ENCODE data around the gene CFAP20DC.

Gene CFAP20DC

DNA sequence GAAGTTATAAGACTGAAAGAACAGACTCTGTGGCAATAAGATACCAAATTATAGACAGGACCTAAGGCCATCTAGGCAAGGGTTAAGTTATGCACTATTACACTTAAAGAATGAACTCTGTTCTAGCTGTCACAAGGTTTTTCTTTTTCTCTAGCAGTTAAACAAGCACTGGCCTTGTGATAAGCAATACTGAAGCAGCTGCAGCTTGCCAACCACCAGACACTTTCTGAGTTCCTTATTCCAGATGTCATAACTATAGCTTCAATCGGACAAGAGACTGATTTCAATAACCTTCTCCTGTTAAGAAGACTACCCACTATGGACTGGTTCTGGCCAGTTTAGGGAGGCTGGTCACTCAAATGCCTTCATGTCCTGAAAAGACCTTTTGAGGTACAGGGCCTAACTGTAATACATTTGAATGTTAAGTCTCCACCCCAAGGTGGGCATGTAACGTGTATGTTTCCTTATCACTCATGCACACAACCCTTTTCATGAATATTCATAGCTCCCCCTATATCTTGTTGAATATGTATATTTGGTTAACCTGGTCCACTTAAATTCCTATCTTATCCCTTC is 85.8 kb downstream of the CFAP20DC start:
- Mint-ChIP-seq H3K4me1 (ENCODE audit: low read depth) (no peaks in the 10 kb centered on the region), H3K27me3 (no peaks in the 10 kb centered on the region), H3K27ac (no peak overlapping the region), H3K9me3 (no peaks in the 10 kb centered on the region), H3K36me3 (ENCODE audit: low read depth) (no peaks in the 10 kb centered on the region), H3K4me3 (no peak overlapping the region)
- DNase-seq = no peak

DNA sequence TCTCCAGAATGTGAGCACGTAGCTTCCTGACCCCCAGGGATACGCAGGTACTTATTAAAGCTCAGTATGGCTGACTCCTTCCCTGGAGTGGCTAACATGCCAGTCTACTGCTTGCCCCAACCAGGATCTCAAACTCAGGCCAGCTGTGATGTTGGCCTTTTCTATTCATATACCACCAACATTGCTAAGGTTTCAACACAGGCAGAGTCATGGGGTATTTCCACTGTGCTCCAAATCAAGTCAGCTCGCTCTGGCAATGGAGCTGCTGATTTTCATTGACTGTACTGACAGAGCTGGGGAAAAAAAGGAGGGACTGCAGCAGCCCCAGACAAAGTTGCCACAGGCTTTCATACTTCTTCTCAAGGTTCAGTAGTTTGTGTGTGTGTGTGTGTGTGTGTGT is 87.0 kb downstream of the CFAP20DC start:
- no peak overlapping the region for H3K27ac Mint-ChIP-seq
- H3K4me3 Mint-ChIP-seq = no peak overlapping the region
- H3K9me3 Mint-ChIP-seq = no peaks in the 10 kb centered on the region
- no peaks in the 10 kb centered on the region for H3K27me3 Mint-ChIP-seq
- no peaks in the 10 kb centered on the region for H3K36me3 Mint-ChIP-seq (ENCODE audit: low read depth)
- H3K4me1 Mint-ChIP-seq (ENCODE audit: low read depth) = no peaks in the 10 kb centered on the region
- no peak for DNase-seq

DNA sequence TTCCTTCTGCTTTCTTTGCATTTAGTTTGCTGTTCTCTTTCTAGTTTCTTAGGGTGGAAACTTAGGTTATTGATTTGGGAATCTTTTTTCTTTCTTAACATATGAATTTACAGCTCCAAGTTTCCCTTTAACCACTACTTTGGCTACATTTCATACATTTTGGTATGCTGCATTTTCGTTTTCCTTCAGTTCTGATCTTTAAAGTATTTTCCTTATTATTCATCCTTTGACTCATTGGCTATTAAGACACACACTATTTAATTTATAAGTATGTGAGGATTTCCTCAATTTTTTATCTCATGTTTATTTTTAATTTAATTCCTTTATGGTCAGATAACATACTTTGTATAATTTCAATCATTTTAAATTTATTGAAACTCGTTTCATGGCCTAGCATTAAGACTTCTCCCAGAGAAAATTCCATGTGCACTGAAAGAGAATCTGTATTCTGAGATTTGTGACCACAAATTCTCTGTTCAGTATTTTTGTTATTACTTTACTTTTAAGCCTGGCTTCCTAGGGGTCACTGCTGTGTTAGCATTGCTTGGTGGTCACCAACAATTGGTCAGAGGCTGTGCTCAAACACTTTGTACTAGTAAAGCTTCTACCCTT is 87.7 kb downstream of the CFAP20DC start:
- Mint-ChIP-seq H3K27me3 (no peaks in the 10 kb centered on the region), H3K9me3 (no peaks in the 10 kb centered on the region), H3K4me3 (no peak overlapping the region), H3K4me1 (ENCODE audit: low read depth) (no peaks in the 10 kb centered on the region), H3K36me3 (ENCODE audit: low read depth) (no peaks in the 10 kb centered on the region), H3K27ac (no peak overlapping the region)
- no peak for DNase-seq

DNA sequence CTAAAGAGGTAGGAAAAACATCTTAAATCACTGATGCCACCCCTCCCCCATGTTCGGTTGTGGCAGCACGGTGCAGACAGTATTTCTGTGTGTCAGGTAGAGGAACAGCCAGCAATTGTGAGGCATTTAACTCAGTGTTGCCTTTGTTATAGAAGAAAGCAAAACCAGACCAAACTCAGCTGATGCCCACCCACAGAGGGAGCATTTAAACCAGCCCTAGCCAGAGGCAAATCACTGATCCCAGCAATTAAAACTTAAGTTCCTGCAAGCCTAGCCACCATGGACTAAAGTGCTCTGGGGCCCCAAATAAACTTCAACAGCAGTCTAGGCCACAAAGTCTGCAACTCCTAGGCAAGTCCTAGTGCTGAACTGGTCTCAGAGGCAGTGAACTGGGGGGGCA is 94.5 kb downstream of the CFAP20DC start:
- Mint-ChIP-seq H3K36me3 (ENCODE audit: low read depth) (no peaks in the 10 kb centered on the region), H3K4me1 (ENCODE audit: low read depth) (no peaks in the 10 kb centered on the region), H3K9me3 (no peaks in the 10 kb centered on the region), H3K27ac (no peak overlapping the region), H3K4me3 (no peak overlapping the region), H3K27me3 (no peaks in the 10 kb centered on the region)
- no peak for DNase-seq

DNA sequence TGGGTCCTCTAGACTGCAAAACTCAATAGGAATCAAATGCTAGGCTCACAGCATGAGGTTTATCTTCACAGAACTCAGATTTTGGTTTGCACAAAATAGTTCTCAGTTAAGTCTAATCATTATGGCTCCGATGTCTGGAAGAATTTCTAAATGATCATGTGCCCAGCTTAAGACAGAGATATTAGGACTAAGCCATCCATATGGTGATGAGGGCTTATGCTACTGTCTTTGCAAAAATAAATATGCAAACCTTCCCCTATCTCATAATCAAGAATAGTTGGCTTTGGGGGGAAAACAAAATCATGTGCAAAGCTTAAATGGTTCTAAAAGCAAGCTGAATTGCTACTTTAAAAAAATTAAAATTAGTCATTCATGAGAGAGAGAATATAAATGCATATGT is 96.5 kb downstream of the CFAP20DC start:
- Mint-ChIP-seq H3K27ac (no peak overlapping the region), H3K36me3 (ENCODE audit: low read depth) (no peaks in the 10 kb centered on the region), H3K4me3 (no peak overlapping the region), H3K9me3 (no peaks in the 10 kb centered on the region), H3K27me3 (no peaks in the 10 kb centered on the region), H3K4me1 (ENCODE audit: low read depth) (no peaks in the 10 kb centered on the region)
- no peak for DNase-seq

GRCh38 chr3:58952128-58952917 is 97.5 kb downstream of the CFAP20DC start:
- no peaks in the 10 kb centered on the region for H3K9me3 Mint-ChIP-seq
- no peaks in the 10 kb centered on the region for H3K4me1 Mint-ChIP-seq (ENCODE audit: low read depth)
- H3K27ac Mint-ChIP-seq = no peak overlapping the region
- no peak for DNase-seq
- no peaks in the 10 kb centered on the region for H3K36me3 Mint-ChIP-seq (ENCODE audit: low read depth)
- no peaks in the 10 kb centered on the region for H3K27me3 Mint-ChIP-seq
- H3K4me3 Mint-ChIP-seq = no peak overlapping the region

DNA sequence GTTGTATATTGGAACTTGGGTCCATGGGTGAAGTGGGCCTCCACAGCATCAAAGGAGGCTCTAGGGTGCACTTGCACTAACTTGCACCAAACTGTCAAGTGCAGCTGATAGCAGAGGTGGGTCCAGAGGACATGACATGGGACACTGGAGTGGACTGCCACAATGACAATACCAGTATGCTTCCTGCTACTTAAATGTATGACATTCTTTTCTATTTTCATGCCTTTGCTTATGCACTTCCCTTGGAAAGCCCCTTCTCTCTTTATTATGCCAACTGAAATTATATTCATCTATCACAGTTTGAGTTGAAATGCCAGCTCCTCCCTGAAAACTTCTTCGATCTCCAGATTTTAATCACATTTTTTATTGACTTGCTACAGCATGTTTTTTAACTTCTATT is 101.8 kb downstream of the CFAP20DC start:
- no peaks in the 10 kb centered on the region for H3K36me3 Mint-ChIP-seq (ENCODE audit: low read depth)
- H3K9me3 Mint-ChIP-seq = no peaks in the 10 kb centered on the region

GRCh38 chr3:58946875-58947274 is 103.0 kb downstream of the CFAP20DC start:
- no peak for DNase-seq
- Mint-ChIP-seq H3K9me3 (no peaks in the 10 kb centered on the region), H3K4me3 (no peak overlapping the region), H3K36me3 (ENCODE audit: low read depth) (no peaks in the 10 kb centered on the region), H3K27me3 (no peaks in the 10 kb centered on the region), H3K27ac (no peak overlapping the region), H3K4me1 (ENCODE audit: low read depth) (no peaks in the 10 kb centered on the region)

More for the DNA sequence above, 101.8 kb downstream of the CFAP20DC start:
- H3K27ac Mint-ChIP-seq = no peak overlapping the region
- no peak overlapping the region for H3K4me3 Mint-ChIP-seq
- H3K4me1 Mint-ChIP-seq (ENCODE audit: low read depth) = no peaks in the 10 kb centered on the region
- H3K27me3 Mint-ChIP-seq = no peaks in the 10 kb centered on the region
- no peak for DNase-seq

GRCh38 chr3:58938057-58938456 is 111.8 kb downstream of the CFAP20DC start:
- Mint-ChIP-seq H3K4me1 (ENCODE audit: low read depth) (no peaks in the 10 kb centered on the region), H3K9me3 (no peaks in the 10 kb centered on the region), H3K4me3 (no peak overlapping the region), H3K36me3 (ENCODE audit: low read depth) (no peaks in the 10 kb centered on the region), H3K27ac (no peak overlapping the region), H3K27me3 (no peaks in the 10 kb centered on the region)
- no peak for DNase-seq

GRCh38 chr3:58924578-58924977 is 125.2 kb downstream of the CFAP20DC start:
- no peaks in the 10 kb centered on the region for H3K4me1 Mint-ChIP-seq (ENCODE audit: low read depth)
- H3K27ac Mint-ChIP-seq = no peak overlapping the region
- H3K27me3 Mint-ChIP-seq = peaks cover 4% of the 10 kb centered on the region
- DNase-seq = no peak
- no peak overlapping the region for H3K4me3 Mint-ChIP-seq
- no peaks in the 10 kb centered on the region for H3K36me3 Mint-ChIP-seq (ENCODE audit: low read depth)
- no peaks in the 10 kb centered on the region for H3K9me3 Mint-ChIP-seq

DNA sequence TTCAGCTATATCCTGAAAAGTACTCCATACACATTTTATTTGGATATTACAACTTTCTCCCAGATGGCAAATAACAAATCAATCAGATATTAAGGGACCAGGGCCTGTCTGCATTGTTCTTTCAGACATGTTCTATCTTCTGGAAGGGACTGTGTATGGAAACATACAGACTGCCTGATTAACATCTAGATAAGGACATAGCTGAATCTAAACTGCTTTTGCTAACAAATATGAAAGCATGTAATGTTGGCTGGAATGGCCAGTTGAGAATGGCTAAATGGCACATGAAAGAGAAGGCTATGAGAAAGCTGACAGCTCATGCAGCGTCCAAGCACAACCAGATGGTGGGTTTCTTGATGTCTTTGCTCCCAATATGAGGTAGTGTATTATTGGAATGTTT is 149.4 kb downstream of the CFAP20DC start:
- Mint-ChIP-seq H3K27me3 (peaks cover 5% of the 10 kb centered on the region), H3K4me1 (ENCODE audit: low read depth) (peaks cover 11% of the 10 kb centered on the region), H3K27ac (no peak overlapping the region), H3K4me3 (no peak overlapping the region), H3K36me3 (ENCODE audit: low read depth) (no peaks in the 10 kb centered on the region), H3K9me3 (peaks cover 23% of the 10 kb centered on the region)
- no peak for DNase-seq

DNA sequence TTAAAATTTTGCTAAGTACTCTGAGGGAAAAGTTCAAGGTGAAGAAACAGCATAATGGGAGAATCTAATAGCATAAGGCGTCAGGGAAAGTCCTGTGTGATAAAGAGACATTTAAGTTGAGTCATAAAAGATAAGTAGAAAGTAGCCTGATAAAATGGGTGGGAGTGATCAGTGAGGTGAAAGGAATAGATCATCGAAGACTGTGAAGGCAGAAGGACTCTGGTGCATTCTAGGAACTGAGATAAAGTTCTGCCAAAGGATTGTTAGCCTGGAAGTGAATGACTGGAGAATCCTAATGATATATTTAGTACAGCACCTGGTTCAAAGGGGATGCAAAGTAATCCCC is 149.9 kb downstream of the CFAP20DC start:
- Mint-ChIP-seq H3K36me3 (ENCODE audit: low read depth) (no peaks in the 10 kb centered on the region), H3K27ac (no peak overlapping the region), H3K4me3 (no peak overlapping the region), H3K9me3 (peaks cover 27% of the 10 kb centered on the region), H3K4me1 (ENCODE audit: low read depth) (peaks cover 11% of the 10 kb centered on the region), H3K27me3 (peaks cover 7% of the 10 kb centered on the region)
- no peak for DNase-seq

GRCh38 chr3:58899159-58899952 is 150.5 kb downstream of the CFAP20DC start:
- Mint-ChIP-seq H3K4me1 (ENCODE audit: low read depth) (peaks cover 11% of the 10 kb centered on the region), H3K4me3 (no peak overlapping the region), H3K9me3 (peaks cover 27% of the 10 kb centered on the region), H3K36me3 (ENCODE audit: low read depth) (no peaks in the 10 kb centered on the region), H3K27ac (no peak overlapping the region), H3K27me3 (peaks cover 7% of the 10 kb centered on the region)
- DNase-seq = peak; percentile 31

GRCh38 chr3:58898513-58898912 is 151.3 kb downstream of the CFAP20DC start:
- Mint-ChIP-seq H3K27ac (no peak overlapping the region), H3K4me1 (ENCODE audit: low read depth) (peaks cover 11% of the 10 kb centered on the region), H3K9me3 (peaks cover 22% of the 10 kb centered on the region), H3K27me3 (peaks cover 7% of the 10 kb centered on the region), H3K4me3 (no peak overlapping the region), H3K36me3 (ENCODE audit: low read depth) (no peaks in the 10 kb centered on the region)
- DNase-seq = no peak

DNA sequence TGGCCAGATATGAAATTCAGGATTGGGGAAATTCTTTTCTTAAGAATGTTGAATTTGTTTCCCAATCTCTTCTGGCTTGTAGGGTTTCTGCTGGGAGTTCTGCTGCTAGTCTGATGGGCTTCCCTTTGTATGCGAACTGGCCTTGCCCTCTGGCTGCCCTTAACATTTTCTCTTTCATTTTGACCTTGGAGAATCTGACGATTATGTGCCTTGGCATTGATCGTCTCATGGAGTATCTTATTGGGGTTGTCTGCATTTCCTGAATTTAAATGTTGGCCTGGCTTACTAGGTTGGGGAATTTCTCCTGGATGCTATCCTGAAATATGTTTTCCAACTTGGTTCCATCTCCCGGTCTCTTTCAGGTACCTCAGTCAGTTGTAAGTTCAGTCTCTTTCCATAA is 152.2 kb downstream of the CFAP20DC start:
- Mint-ChIP-seq H3K4me3 (no peak overlapping the region), H3K27ac (no peak overlapping the region), H3K4me1 (ENCODE audit: low read depth) (peaks cover 11% of the 10 kb centered on the region), H3K36me3 (ENCODE audit: low read depth) (no peaks in the 10 kb centered on the region), H3K9me3 (peaks cover 15% of the 10 kb centered on the region), H3K27me3 (peaks cover 7% of the 10 kb centered on the region)
- no peak for DNase-seq

Data from activated T-cell treated with anti-CD3 and anti-CD28 coated beads, Interleukin-2, amount 50 U/mL, for 24 hours (primary cell).